ENCODE results near the gene PDILT. TPM values are rescaled to one million over a fixed set of nuclear protein-coding genes. Genes with fewer than 3 reads are reported as not detected.

Gene PDILT
- total RNA-seq, 1 experiment from 2014 or later: not detected

DNA sequence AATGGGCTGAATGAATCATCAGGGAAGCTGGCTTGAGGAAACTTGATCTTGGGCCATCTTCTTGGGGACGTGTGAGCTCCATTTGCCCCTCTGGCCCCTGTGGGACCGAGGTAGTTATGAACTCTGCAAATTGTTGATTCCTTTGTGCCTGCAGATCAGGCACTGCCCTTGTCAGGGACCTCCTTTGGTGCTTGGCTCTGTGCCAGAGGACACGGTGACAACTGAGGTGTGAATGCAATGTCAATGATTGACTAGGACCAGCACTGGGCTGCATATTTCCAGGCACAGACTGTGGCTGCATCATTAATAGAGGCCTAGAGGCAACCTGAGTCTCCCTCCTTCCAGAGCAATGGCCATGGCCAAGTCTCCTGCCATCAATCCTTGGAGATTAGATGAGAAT is 23.8 kb downstream of the PDILT start:
- H3K56ac ChIP-seq (ENCODE audit: insufficient read length, low read depth, low read length): no peak overlapping the region
- WGBS (ENCODE audit: extremely low coverage, insufficient read length, low lambda C conversion rate): no CpG with 5 or more reads among the region's 3 CpGs
- TF ChIP-seq, protein P1, sequence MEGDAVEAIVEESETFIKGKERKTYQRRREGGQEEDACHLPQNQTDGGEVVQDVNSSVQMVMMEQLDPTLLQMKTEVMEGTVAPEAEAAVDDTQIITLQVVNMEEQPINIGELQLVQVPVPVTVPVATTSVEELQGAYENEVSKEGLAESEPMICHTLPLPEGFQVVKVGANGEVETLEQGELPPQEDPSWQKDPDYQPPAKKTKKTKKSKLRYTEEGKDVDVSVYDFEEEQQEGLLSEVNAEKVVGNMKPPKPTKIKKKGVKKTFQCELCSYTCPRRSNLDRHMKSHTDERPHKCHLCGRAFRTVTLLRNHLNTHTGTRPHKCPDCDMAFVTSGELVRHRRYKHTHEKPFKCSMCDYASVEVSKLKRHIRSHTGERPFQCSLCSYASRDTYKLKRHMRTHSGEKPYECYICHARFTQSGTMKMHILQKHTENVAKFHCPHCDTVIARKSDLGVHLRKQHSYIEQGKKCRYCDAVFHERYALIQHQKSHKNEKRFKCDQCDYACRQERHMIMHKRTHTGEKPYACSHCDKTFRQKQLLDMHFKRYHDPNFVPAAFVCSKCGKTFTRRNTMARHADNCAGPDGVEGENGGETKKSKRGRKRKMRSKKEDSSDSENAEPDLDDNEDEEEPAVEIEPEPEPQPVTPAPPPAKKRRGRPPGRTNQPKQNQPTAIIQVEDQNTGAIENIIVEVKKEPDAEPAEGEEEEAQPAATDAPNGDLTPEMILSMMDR (conservative IDR thresholded peaks at IDR 0.05): no peak
- no peak overlapping the region for H2BK12ac ChIP-seq (ENCODE audit: insufficient read length, low read depth, low read length)
- no peak overlapping the region for H2BK20ac ChIP-seq (ENCODE audit: low read depth, low read length, poor library complexity, severe bottlenecking)
- no peak overlapping the region for H2AK5ac ChIP-seq (ENCODE audit: insufficient read length, low read length)
- no peak overlapping the region for H4K91ac ChIP-seq (ENCODE audit: insufficient read length, low read depth, low read length)
- DNase-seq: no peak
- no peak overlapping the region for H3K27ac Mint-ChIP-seq
- no peak overlapping the region for H2BK15ac ChIP-seq (ENCODE audit: low read depth, low read length)
- no peak overlapping the region for H3K4ac ChIP-seq (ENCODE audit: low read depth, low read length)
- H3K27me3 Mint-ChIP-seq (ENCODE audit: low read depth): peaks cover 17% of the 10 kb centered on the region
- no peaks in the 10 kb centered on the region for H3K79me1 ChIP-seq (ENCODE audit: insufficient read depth, low read depth, low read length, poor library complexity, severe bottlenecking)
- H3K27ac ChIP-seq (ENCODE audit: insufficient read length, low read depth, low read length): no peak overlapping the region
- H3K4me1 Mint-ChIP-seq: peaks cover 0 to 5% of the 10 kb centered on the region in 2 experiments; a peak in 3 of 4 replicates
- no peak overlapping the region for H3T11ph ChIP-seq (ENCODE audit: low read length)
- no peaks in the 10 kb centered on the region for H4K20me1 ChIP-seq (ENCODE audit: control insufficient read depth, insufficient read depth, insufficient read length)
- H3K9me3 ChIP-seq (ENCODE audit: control insufficient read depth, low read depth, low read length): no peaks in the 10 kb centered on the region
- no peak overlapping the region for H3K14ac ChIP-seq (ENCODE audit: insufficient read depth, low read length)
- no peak overlapping the region for H2BK5ac ChIP-seq (ENCODE audit: insufficient read length, low read length)
- H3K9me3 Mint-ChIP-seq: no peaks in the 10 kb centered on the region
- no peak overlapping the region for H4K8ac ChIP-seq (replicated peaks; ENCODE audit: insufficient read length, low read depth, low read length)
- no peaks in the 10 kb centered on the region for H3K4me1 ChIP-seq (ENCODE audit: insufficient read depth, low read length)
- no peaks in the 10 kb centered on the region for H3K27me3 ChIP-seq (ENCODE audit: insufficient read depth, low read length)
- H3K23ac ChIP-seq (ENCODE audit: insufficient read length, low read depth, low read length): no peak overlapping the region
- no peak overlapping the region for H3K4me3 Mint-ChIP-seq
- no peak overlapping the region for H4K5ac ChIP-seq (ENCODE audit: insufficient read length, low read depth, low read length)
- H2BK120ac ChIP-seq (ENCODE audit: low read depth, low read length, poor library complexity, severe bottlenecking): no peak overlapping the region
- H2AFZ ChIP-seq (ENCODE audit: low read length): no peak overlapping the region
- H3K4me2 ChIP-seq (ENCODE audit: insufficient read depth, insufficient read length, low read length): no peak overlapping the region
- no peak overlapping the region for H3K9ac ChIP-seq (ENCODE audit: extremely low read depth, insufficient read length, low read length)
- H3K36me3 Mint-ChIP-seq (ENCODE audit: insufficient read depth in 1 of 3, low read depth in 3 of 3): no peaks in the 10 kb centered on the region
- H3K18ac ChIP-seq (ENCODE audit: insufficient read length, low read depth, low read length): no peak overlapping the region
- H3K23me2 ChIP-seq (ENCODE audit: insufficient read length, low read depth, low read length, poor library complexity, severe bottlenecking): peaks cover under 1% of the 10 kb centered on the region
- H3K79me2 ChIP-seq (ENCODE audit: insufficient read depth, low read length): no peaks in the 10 kb centered on the region

All from H9 (cell line).